ENCODE results near the gene ING5. TPM values are rescaled to one million over a fixed set of nuclear protein-coding genes. Genes with fewer than 3 reads are reported as not detected.

The ING5 gene
- total RNA-seq, 4 donors from 2014 or later, result 24.2 to 33.0 (median 26.4) TPM

GRCh38 chr2:241768251-241768711 lies 66.4 kb downstream of the ING5 start:
- ATAC-seq (ENCODE audit: low FRiP score) (no peak), DNase-seq (ENCODE audit: low spot score) (no peak)
- TF ChIP-seq CTCF (IDR thresholded peaks at IDR 0.05), result no peak

- ATAC-seq (ENCODE audit: low FRiP score) (no peak), DNase-seq (ENCODE audit: low spot score) (no peak)
- no peak for TF ChIP-seq CTCF (IDR thresholded peaks at IDR 0.05)
Measured at GRCh38 chr2:241768850-241769249, 67.0 kb downstream of the ING5 start.

- no peak for TF ChIP-seq CTCF (IDR thresholded peaks at IDR 0.05)
- ATAC-seq (ENCODE audit: low FRiP score) (no peak), DNase-seq (ENCODE audit: low spot score) (no peak)
Measured at GRCh38 chr2:241769819-241770184, 68.0 kb downstream of the ING5 start.

GRCh38 chr2:241770185-241770935 lies 68.5 kb downstream of the ING5 start:
- DNase-seq (ENCODE audit: low spot score) (no peak), ATAC-seq (ENCODE audit: low FRiP score) (no peak)

GRCh38 chr2:241770936-241771285 lies 69.1 kb downstream of the ING5 start:
- TF ChIP-seq CTCF (IDR thresholded peaks at IDR 0.05), result no peak
- no peak for ATAC-seq (ENCODE audit: low FRiP score)
- DNase-seq (ENCODE audit: low spot score), result no peak

More at GRCh38 chr2:241770185-241770935, 68.5 kb downstream of the ING5 start:
- no peak for TF ChIP-seq CTCF (IDR thresholded peaks at IDR 0.05)

- DNase-seq (ENCODE audit: low spot score), result no peak
- TF ChIP-seq CTCF (IDR thresholded peaks at IDR 0.05), result no peak
- ATAC-seq (ENCODE audit: low FRiP score), result no peak
Measured at GRCh38 chr2:241771286-241772062, 69.6 kb downstream of the ING5 start.
